AG04449 (cell line): Measurements from ENCODE around the gene SH3GL1.

Experiments used
- CTCF ChIA-PET: fragments of 350-600 bp; formaldehyde crosslinking; extraction: SDS; loops from one replicate; lab custom pipeline; 2021; ENCODE audit warnings: antibody characterized with exemption; lab: Yijun Ruan, JAX
- POLR2A ChIA-PET: fragments of 400-600, 350-600 bp; formaldehyde crosslinking; extraction: SDS; loops from one replicate; lab custom pipeline; 2020; ENCODE audit warnings: antibody characterized with exemption, inconsistent platforms; lab: Yijun Ruan, JAX
- DNase-seq: peaks from one replicate; pipeline ENCODE4 v3.0.0-alpha.2; 2010; ENCODE audit warnings: low read depth, low spot score
- H3K4me3 ChIP-seq: 2 replicates; pipeline ENCODE4 v1.5.1; 2011; ENCODE audit warnings: low read depth, mild to moderate bottlenecking, control low read depth, low read length
- TF ChIP-seq, protein P1 (sequence below): IDR thresholded peaks from one replicate; pipeline ENCODE4 v1.5.1; 2011; ENCODE audit warnings: mild to moderate bottlenecking, moderate library complexity, low read length, control low read depth, inconsistent platforms; ENCODE audit not compliant: insufficient read depth; ENCODE audit errors: missing control alignments

The SH3GL1 gene

GRCh38 chr19:4414144-4414799, 13.9 kb upstream of the SH3GL1 start:
- no peak overlapping the region for H3K4me3 ChIP-seq
- no peak for DNase-seq
- POLR2A ChIA-PET = no interaction called here
- CTCF ChIA-PET = interaction anchor here (1.1 to 16.1 kb wide), 3 partner anchors 8 to 13 kb away, joined by 4 to 123 read pairs (median 4); partner anchors contain the start of genes CHAF1A and SH3GL1
- TF ChIP-seq, protein P1, sequence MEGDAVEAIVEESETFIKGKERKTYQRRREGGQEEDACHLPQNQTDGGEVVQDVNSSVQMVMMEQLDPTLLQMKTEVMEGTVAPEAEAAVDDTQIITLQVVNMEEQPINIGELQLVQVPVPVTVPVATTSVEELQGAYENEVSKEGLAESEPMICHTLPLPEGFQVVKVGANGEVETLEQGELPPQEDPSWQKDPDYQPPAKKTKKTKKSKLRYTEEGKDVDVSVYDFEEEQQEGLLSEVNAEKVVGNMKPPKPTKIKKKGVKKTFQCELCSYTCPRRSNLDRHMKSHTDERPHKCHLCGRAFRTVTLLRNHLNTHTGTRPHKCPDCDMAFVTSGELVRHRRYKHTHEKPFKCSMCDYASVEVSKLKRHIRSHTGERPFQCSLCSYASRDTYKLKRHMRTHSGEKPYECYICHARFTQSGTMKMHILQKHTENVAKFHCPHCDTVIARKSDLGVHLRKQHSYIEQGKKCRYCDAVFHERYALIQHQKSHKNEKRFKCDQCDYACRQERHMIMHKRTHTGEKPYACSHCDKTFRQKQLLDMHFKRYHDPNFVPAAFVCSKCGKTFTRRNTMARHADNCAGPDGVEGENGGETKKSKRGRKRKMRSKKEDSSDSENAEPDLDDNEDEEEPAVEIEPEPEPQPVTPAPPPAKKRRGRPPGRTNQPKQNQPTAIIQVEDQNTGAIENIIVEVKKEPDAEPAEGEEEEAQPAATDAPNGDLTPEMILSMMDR = no peak

GRCh38 chr19:4413588-4413987, 13.2 kb upstream of the SH3GL1 start:
- ChIA-PET POLR2A (no interaction called here), CTCF (interaction anchor here (0.7 to 16.1 kb wide), 5 partner anchors 9 to 61 kb away, joined by 3 to 123 read pairs (median 4); partner anchors contain the start of genes CHAF1A and SH3GL1)
- TF ChIP-seq, protein P1 = no peak

DNA sequence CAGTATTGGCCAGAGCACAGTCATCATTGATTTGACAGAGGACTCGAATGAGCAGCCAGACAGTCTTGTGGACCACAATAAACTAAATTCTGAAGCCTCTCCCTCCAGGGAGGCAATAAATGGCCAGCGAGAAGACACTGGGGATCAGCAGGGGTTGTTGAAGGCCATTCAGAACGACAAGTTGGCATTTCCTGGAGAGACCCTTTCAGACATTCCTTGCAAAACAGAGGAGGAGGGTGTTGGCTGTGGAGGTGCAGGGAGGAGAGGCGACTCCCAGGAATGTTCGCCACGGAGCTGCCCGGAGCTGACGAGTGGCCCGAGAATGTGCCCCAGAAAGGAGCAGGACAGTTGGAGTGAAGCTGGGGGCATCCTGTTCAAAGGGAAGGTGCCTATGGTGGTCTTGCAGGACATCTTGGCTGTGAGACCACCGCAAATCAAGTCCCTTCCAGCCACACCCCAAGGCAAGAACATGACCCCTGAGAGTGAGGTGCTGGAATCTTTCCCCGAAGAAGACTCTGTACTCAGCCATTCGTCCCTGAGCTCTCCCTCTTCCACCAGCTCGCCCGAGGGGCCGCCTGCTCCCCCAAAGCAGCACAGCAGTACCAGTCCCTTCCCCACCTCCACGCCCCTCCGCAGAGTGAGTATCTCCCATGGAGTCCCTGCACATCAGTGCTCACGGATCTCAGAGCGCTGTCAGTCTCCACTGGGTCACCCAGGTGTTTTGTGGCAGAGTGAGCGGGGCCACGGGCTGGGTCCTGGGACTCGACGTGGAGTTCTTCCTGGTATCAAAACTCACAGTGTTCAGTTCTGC, 9.0 kb upstream of the SH3GL1 start:
- ChIA-PET POLR2A (no interaction called here), CTCF (interaction anchor here (1.6 to 16.1 kb wide), 2 partner anchors 8 to 20 kb away, joined by 3 to 123 read pairs; partner anchors contain the start of genes CHAF1A and SH3GL1)
- TF ChIP-seq, protein P1 = no peak
- no peak overlapping the region for H3K4me3 ChIP-seq
- no peak for DNase-seq

More at GRCh38 chr19:4413588-4413987, 13.2 kb upstream of the SH3GL1 start:
- no peak for DNase-seq
- H3K4me3 ChIP-seq = no peak overlapping the region

- POLR2A ChIA-PET = no interaction called here
- no peak overlapping the region for H3K4me3 ChIP-seq
- TF ChIP-seq, protein P1 = no peak
- DNase-seq = no peak
- CTCF ChIA-PET = interaction anchor here (1.1 kb wide), 1 partner anchor 31 kb away, joined by 3 read pairs; no protein-coding TSS in a partner anchor
These were observed 6.3 kb upstream of the SH3GL1 start for GRCh38 chr19:4406626-4407025.

- ChIA-PET CTCF (interaction anchor here (1.1 kb wide), 1 partner anchor 30 kb away, joined by 3 read pairs; no protein-coding TSS in a partner anchor), POLR2A (no interaction called here)
- H3K4me3 ChIP-seq = no peak overlapping the region
- no peak for DNase-seq
- TF ChIP-seq, protein P1 = no peak
These were observed 5.6 kb upstream of the SH3GL1 start for GRCh38 chr19:4405977-4406376.
